Astrocyte (in vitro differentiated cells and primary cell): ENCODE data around the gene CCDC137. TPM values are rescaled to one million over a fixed set of nuclear protein-coding genes. Genes with fewer than 3 reads are reported as not detected.

Experiments used
- DNase-seq: peaks from one replicate; pipeline ENCODE4 v3.0.0-alpha.2; 2010; ENCODE audit warnings: low read depth
- FAIRE-seq: peaks from 2 replicates; lab custom pipeline; 2011; peaks lifted over from hg19 to GRCh38; lab: Jason Lieb, UNC
- H2AFZ ChIP-seq: 2 replicates; pipeline ENCODE4 v1.6.0; 2012; ENCODE audit warnings: low read depth, low read length, inconsistent platforms
- H3K27ac ChIP-seq: 2 replicates; pipeline ENCODE4 v1.5.1; 2011; ENCODE audit warnings: low read depth, low read length, inconsistent platforms
- H3K27me3 ChIP-seq: 2 replicates; pipeline ENCODE4 v1.6.0; 2011; ENCODE audit warnings: low read length, inconsistent platforms; ENCODE audit not compliant: insufficient read depth
- H3K36me3 ChIP-seq: 2 replicates; pipeline ENCODE4 v1.5.1; 2011; ENCODE audit warnings: low read length, inconsistent platforms; ENCODE audit not compliant: insufficient read depth
- H3K4me1 ChIP-seq: 2 replicates; pipeline ENCODE4 v1.5.1; 2011; ENCODE audit warnings: low read length, inconsistent platforms; ENCODE audit not compliant: insufficient read depth
- H3K4me2 ChIP-seq: 2 replicates; pipeline ENCODE4 v1.6.0; 2012; ENCODE audit warnings: low read length, inconsistent platforms
- H3K4me3 ChIP-seq: 2 replicates; pipeline ENCODE4 v1.5.1; 2011; ENCODE audit warnings: low read depth, mild to moderate bottlenecking, low read length, inconsistent platforms; ENCODE audit not compliant: insufficient read depth
- H3K79me2 ChIP-seq: 2 replicates; pipeline ENCODE4 v1.6.0; 2012; ENCODE audit warnings: mild to moderate bottlenecking, low read length, inconsistent platforms; ENCODE audit not compliant: insufficient read depth
- H3K9ac ChIP-seq: 2 replicates; pipeline ENCODE4 v1.6.0; 2012; ENCODE audit warnings: mild to moderate bottlenecking, low read length, inconsistent platforms
- H3K9me3 ChIP-seq: 2 replicates; pipeline ENCODE4 v1.5.1; 2012; ENCODE audit warnings: low read depth, mild to moderate bottlenecking, low read length, inconsistent platforms; ENCODE audit not compliant: insufficient read depth
- H4K20me1 ChIP-seq: 2 replicates; pipeline ENCODE4 v1.6.0; 2012; ENCODE audit warnings: low read length, inconsistent platforms; ENCODE audit not compliant: insufficient read depth
- H3K27ac Mint-ChIP-seq: one replicate; pipeline ENCODE4 v1.8.0; 2021; ENCODE audit warnings: mild to moderate bottlenecking, mixed read lengths; ENCODE audit not compliant: unreplicated experiment
- H3K27me3 Mint-ChIP-seq: one replicate; pipeline ENCODE4 v1.8.0; 2021; ENCODE audit warnings: low read depth, mixed read lengths; ENCODE audit not compliant: unreplicated experiment
- H3K36me3 Mint-ChIP-seq: one replicate; pipeline ENCODE4 v1.8.0; 2021; ENCODE audit warnings: low read depth, mixed read lengths; ENCODE audit not compliant: unreplicated experiment
- H3K4me1 Mint-ChIP-seq: one replicate; pipeline ENCODE4 v1.8.0; 2021; ENCODE audit warnings: low read depth, mixed read lengths; ENCODE audit not compliant: unreplicated experiment
- H3K4me3 Mint-ChIP-seq: one replicate; pipeline ENCODE4 v1.8.0; 2021; ENCODE audit warnings: mild to moderate bottlenecking, moderate library complexity, mixed read lengths; ENCODE audit not compliant: unreplicated experiment
- H3K9me3 Mint-ChIP-seq: one replicate; pipeline ENCODE4 v1.8.0; 2021; ENCODE audit warnings: mild to moderate bottlenecking, mixed read lengths; ENCODE audit not compliant: unreplicated experiment
- EZH2 ChIP-seq: IDR thresholded peaks from 2 replicates; pipeline ENCODE4 v1.6.1; 2012; ENCODE audit warnings: mild to moderate bottlenecking, low read length, inconsistent platforms; ENCODE audit not compliant: insufficient read depth
- total RNA-seq: library from RNA; stranded (reverse); gene quantifications from 2 replicates; pipeline ENCODE4 v1.2.1, GENCODE V29; 2021
- TF ChIP-seq, protein P1 (sequence below): IDR thresholded peaks from 2 replicates; pipeline ENCODE4 v1.5.1; 2011; ENCODE audit warnings: low read depth, mild to moderate bottlenecking, inconsistent platforms, low read length, moderate library complexity; ENCODE audit not compliant: insufficient read depth

Gene CCDC137
- total RNA-seq, 1 donor from 2014 or later = 29.4 TPM

GRCh38 chr17:81683584-81684441 is 17.3 kb downstream of the CCDC137 start, which contains the start of the genes ARL16 and HGS:
TSS of gene ARL16 (minus strand) at chr17:81683797. CDS start at chr17:81683753, 44 bp downstream.
TSS of gene HGS (plus strand) at chr17:81684011. CDS start at chr17:81684067, 56 bp downstream.
- no peaks in the 10 kb centered on the region for H3K27me3 Mint-ChIP-seq
- peak; percentile 97 for DNase-seq
- no peak for TF ChIP-seq EZH2
- TF ChIP-seq, protein P1, sequence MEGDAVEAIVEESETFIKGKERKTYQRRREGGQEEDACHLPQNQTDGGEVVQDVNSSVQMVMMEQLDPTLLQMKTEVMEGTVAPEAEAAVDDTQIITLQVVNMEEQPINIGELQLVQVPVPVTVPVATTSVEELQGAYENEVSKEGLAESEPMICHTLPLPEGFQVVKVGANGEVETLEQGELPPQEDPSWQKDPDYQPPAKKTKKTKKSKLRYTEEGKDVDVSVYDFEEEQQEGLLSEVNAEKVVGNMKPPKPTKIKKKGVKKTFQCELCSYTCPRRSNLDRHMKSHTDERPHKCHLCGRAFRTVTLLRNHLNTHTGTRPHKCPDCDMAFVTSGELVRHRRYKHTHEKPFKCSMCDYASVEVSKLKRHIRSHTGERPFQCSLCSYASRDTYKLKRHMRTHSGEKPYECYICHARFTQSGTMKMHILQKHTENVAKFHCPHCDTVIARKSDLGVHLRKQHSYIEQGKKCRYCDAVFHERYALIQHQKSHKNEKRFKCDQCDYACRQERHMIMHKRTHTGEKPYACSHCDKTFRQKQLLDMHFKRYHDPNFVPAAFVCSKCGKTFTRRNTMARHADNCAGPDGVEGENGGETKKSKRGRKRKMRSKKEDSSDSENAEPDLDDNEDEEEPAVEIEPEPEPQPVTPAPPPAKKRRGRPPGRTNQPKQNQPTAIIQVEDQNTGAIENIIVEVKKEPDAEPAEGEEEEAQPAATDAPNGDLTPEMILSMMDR = no peak
- Histone ChIP-seq H3K4me3 (peak within 1 kb of the TSS; percentile 81), H4K20me1 (peaks cover 65% of the 10 kb centered on the region), H3K36me3 (peaks cover 19% of the 10 kb centered on the region), H3K4me2 (peak within 1 kb of the TSS; percentile 97), H3K27ac (peak within 1 kb of the TSS; percentile 95), H2AFZ (peak within 1 kb of the TSS; percentile 64), H3K4me1 (peaks cover 29% of the 10 kb centered on the region), H3K79me2 (peaks cover 86% of the 10 kb centered on the region), H3K9ac (peak within 1 kb of the TSS; percentile 93), H3K27me3 (no peaks in the 10 kb centered on the region), H3K9me3 (no peaks in the 10 kb centered on the region)
- peak; percentile 68 for FAIRE-seq
- H3K36me3 Mint-ChIP-seq = peaks cover 9% of the 10 kb centered on the region
- H3K27ac Mint-ChIP-seq = peak within 1 kb of the TSS; percentile 97
- peak within 1 kb of the TSS; percentile 93 for H3K4me3 Mint-ChIP-seq
- H3K4me1 Mint-ChIP-seq = peaks cover 14% of the 10 kb centered on the region
- no peaks in the 10 kb centered on the region for H3K9me3 Mint-ChIP-seq

DNA sequence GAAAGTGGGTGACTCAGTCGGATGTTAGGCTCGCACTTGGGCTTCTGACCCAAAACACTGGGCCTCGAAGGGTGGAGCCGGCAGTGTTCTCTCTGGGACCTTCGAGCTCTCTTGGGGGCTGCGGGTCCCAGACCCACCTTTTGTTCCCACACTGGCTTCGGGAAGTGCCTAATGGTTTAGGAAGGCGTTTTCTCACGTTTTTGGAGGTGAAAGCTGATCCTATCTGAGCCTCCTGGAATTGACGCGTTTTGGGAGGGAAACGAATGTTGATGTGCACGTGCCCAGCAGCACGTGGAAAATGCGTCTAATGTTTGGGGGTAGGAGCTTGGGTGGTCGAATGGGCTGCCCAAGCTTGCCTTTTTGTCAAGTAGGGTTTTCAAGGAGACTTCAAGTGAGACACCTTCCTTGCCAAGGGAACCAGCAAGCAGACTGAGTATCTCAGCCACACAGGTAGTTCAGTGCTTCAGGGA is 17.9 kb downstream of the CCDC137 start:
- Mint-ChIP-seq H3K27me3 (no peaks in the 10 kb centered on the region), H3K4me3 (peak overlapping the region; percentile 93), H3K9me3 (no peaks in the 10 kb centered on the region), H3K27ac (peak overlapping the region; percentile 93), H3K4me1 (peaks cover 14% of the 10 kb centered on the region), H3K36me3 (peaks cover 10% of the 10 kb centered on the region)
- Histone ChIP-seq H3K4me1 (peaks cover 29% of the 10 kb centered on the region), H3K27me3 (no peaks in the 10 kb centered on the region), H3K79me2 (peaks cover 93% of the 10 kb centered on the region), H3K27ac (peak overlapping the region; percentile 95), H4K20me1 (peaks cover 72% of the 10 kb centered on the region), H3K9ac (peak overlapping the region; percentile 93), H2AFZ (no peak overlapping the region), H3K4me2 (peak overlapping the region; percentile 97), H3K36me3 (peaks cover 20% of the 10 kb centered on the region), H3K9me3 (no peaks in the 10 kb centered on the region), H3K4me3 (peak overlapping the region; percentile 79)
- FAIRE-seq (no peak), DNase-seq (no peak)
- TF ChIP-seq EZH2 = no peak
- TF ChIP-seq, protein P1 = no peak
